Transverse colon (tissue), 4 donors: ENCODE measurements around the gene SLC19A1. TPM values are rescaled to one million over a fixed set of nuclear protein-coding genes. Genes with fewer than 3 reads are reported as not detected.

Experiments
- DNase-seq: peaks from one replicate; pipeline ENCODE4 v3.0.0-alpha.2; 2019
- H3K27ac ChIP-seq, 4 donors: fragments of 200-600 bp; sonication (generic); 2 replicates each; pipeline ENCODE4 v1.5.1; 2016 to 2018; ENCODE audit warnings: inconsistent platforms in 4 of 4
- H3K27me3 ChIP-seq: fragments of 200-600 bp; sonication (generic); 2 replicates; pipeline ENCODE4 v1.5.1; 2017; ENCODE audit warnings: inconsistent platforms
- H3K36me3 ChIP-seq, 4 donors: fragments of 200-600 bp; sonication (generic); 2 replicates each; pipeline ENCODE4 v1.5.1; 2017 to 2019; ENCODE audit warnings: inconsistent platforms in 4 of 4
- H3K4me1 ChIP-seq, 4 donors: fragments of 200-600 bp; sonication (generic); 2 replicates each; pipeline ENCODE4 v1.5.1; 2017 to 2020; ENCODE audit warnings: inconsistent platforms in 4 of 4
- H3K4me3 ChIP-seq, 4 donors: fragments of 200-600 bp; sonication (generic); 1 replicate in 1 of 4; 2 replicates in 3 of 4; pipeline versions ENCODE4 v1.5.1 to v1.6.1; 2017 to 2019; ENCODE audit warnings: inconsistent platforms in 4 of 4
- H3K9me3 ChIP-seq, 2 donors: fragments of 200-600 bp; sonication (generic); 2 replicates each; pipeline ENCODE4 v1.5.1; 2017 to 2019; ENCODE audit warnings: inconsistent platforms in 2 of 2
- EP300 ChIP-seq: sonication (generic); formaldehyde crosslinking; IDR thresholded peaks from one replicate; pipeline ENCODE4 v1.6.1; 2017; ENCODE audit warnings: antibody characterized with exemption, low read depth
- POLR2A ChIP-seq: fragments of 450-650 bp; IDR thresholded peaks from one replicate; pipeline ENCODE4 v1.6.1; 2016; ENCODE audit warnings: antibody characterized with exemption, mild to moderate bottlenecking, moderate library complexity
- POLR2AphosphoS5 ChIP-seq, 3 donors: sonication (generic); formaldehyde crosslinking; IDR thresholded peaks; one replicate each; pipeline ENCODE4 v1.6.1; 2016; ENCODE audit warnings: antibody characterized with exemption in 3 of 3
- WGBS, 2 donors: methylation state at CpG; one replicate each; pipeline ENCODE4 v1.1.5; 2018; ENCODE audit warnings: low coverage in 1 of 2; 5-methylcytosine and 5-hydroxymethylcytosine counted together
- in situ Hi-C, 4 donors: fragments of 200-750 bp; cut with MboI; loops; one replicate each; pipeline versions ENCODE4 v1.15.0 to v1.15.1; 2017; ENCODE audit warnings: low sequenced_read_pairs in 3 of 4, low pct_ligation_motif_present in 1 of 4, low pct_unique_long_range_greater_than_20kb in 1 of 4
- intact Hi-C: fragments of 100-400 bp; cut with DNase I; formaldehyde crosslinking; loops from one replicate; pipeline ENCODE4 v1.15.1; 2023; ENCODE audit warnings: low total_unique reads
- total RNA-seq, 4 donors: library from RNA; depleted of rRNA; stranded (reverse); fragments of >200 nt; gene quantifications; one replicate each; pipeline ENCODE4 v1.1.0, GENCODE V29; 2016
- TF ChIP-seq, protein P1 (sequence below), 5 experiments: fragments of 200-600 bp in 3 of 5; fragments of 450-650 bp in 2 of 5; sonication (generic) in 3 of 5; IDR thresholded peaks; 1 replicate in 2 of 5; 2 replicates in 3 of 5; pipeline ENCODE4 v1.5.1; 2016 to 2017; ENCODE audit warnings: antibody characterized with exemption in 5 of 5, inconsistent platforms in 3 of 5, mild to moderate bottlenecking in 2 of 5, moderate library complexity in 1 of 5

Gene SLC19A1
- total RNA-seq, 4 donors from 2014 or later: 8.3 to 24.1 (median 17.3) TPM

DNA sequence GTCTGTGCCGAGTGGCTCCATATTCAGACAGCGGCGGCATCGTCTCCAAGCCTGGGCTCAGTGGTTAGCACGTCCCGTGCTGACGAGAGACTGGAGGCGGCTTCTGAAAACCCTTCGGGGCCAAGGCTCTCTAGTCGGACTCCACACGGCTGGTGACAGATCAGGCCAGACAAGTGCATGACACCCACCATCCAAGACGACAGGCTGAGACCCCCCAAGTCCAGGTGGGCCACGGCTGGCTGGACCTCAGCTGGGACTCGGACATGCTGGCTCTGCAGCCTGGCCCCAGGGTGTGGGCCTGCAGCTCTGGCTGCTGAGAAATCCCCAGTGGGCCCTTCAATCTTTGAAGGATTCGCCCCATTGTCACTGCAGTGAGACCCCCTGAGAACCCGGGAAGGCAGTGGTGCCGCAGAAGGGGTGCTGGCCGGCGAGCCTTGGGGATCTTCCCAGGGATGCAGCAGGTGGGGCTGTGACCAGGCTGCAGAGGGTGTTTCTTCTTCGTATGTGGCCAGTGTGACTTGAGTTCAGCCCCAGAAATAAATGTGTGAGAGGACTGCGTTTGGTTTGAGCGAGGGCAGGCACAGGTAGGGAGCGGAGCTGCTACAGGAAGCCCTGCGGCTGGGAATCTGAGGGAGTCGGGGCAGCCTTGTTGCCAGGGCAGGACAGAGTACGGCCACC is 15.9 kb upstream of the SLC19A1 start:
- no peak overlapping the region for H3K4me3 ChIP-seq
- peaks cover 0 to 12% (median 7%) of the 10 kb centered on the region in 4 donors for H3K4me1 ChIP-seq
- in situ Hi-C loops (loop anchor here in 2 of 4 donors (5.0 to 25.0 kb wide), 2 partner anchors 39 to 254 kb away; no protein-coding TSS in a partner anchor), intact Hi-C loops (loop anchor here (10.0 kb wide), 1 partner anchor 267 kb away; no protein-coding TSS in a partner anchor)
- TF ChIP-seq EP300 (no peak), POLR2A (no peak), POLR2AphosphoS5 (IDR thresholded peaks at IDR 0.05) (no peak)
- TF ChIP-seq, protein P1, sequence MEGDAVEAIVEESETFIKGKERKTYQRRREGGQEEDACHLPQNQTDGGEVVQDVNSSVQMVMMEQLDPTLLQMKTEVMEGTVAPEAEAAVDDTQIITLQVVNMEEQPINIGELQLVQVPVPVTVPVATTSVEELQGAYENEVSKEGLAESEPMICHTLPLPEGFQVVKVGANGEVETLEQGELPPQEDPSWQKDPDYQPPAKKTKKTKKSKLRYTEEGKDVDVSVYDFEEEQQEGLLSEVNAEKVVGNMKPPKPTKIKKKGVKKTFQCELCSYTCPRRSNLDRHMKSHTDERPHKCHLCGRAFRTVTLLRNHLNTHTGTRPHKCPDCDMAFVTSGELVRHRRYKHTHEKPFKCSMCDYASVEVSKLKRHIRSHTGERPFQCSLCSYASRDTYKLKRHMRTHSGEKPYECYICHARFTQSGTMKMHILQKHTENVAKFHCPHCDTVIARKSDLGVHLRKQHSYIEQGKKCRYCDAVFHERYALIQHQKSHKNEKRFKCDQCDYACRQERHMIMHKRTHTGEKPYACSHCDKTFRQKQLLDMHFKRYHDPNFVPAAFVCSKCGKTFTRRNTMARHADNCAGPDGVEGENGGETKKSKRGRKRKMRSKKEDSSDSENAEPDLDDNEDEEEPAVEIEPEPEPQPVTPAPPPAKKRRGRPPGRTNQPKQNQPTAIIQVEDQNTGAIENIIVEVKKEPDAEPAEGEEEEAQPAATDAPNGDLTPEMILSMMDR (IDR thresholded peaks at IDR 0.05): no peak
- no peak for DNase-seq
- peaks cover 5% of the 10 kb centered on the region for H3K27me3 ChIP-seq
- H3K36me3 ChIP-seq: no peaks in the 10 kb centered on the region
- 92% methylated on average over 25 of the region's 26 CpGs; no CpG with 5 or more reads in 1 of the 2 donors for WGBS, 2 donors
- no peak overlapping the region for H3K27ac ChIP-seq
- no peaks in the 10 kb centered on the region for H3K9me3 ChIP-seq

DNA sequence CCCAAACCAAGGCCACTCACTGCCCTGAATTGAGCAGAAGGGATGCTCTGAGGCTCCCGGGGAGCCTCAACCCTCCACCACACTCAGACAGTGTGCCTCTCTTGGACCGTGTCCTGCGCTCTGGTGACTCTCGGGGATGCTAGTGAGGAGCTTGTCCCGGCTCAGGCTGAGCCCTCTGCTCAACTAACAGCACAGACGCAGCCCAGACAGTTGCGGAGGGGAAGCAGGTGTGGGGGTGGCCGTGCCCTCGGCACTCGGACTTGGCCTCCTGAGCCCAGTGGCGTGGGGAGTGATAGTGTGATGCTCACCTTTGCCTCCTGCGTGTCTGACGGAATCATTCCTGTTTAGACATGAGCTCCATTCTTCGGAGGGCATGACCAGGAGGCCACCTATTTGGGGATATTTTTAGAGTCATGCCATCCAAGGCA is 15.4 kb upstream of the SLC19A1 start:
- Histone ChIP-seq H3K27me3 (peaks cover 4% of the 10 kb centered on the region), H3K9me3 (no peaks in the 10 kb centered on the region), H3K36me3 (no peaks in the 10 kb centered on the region), H3K4me1 (peaks cover 0 to 12% (median 7%) of the 10 kb centered on the region in 4 donors), H3K27ac (no peak overlapping the region), H3K4me3 (no peak overlapping the region)
- intact Hi-C loops (loop anchor here (2.0 to 10.0 kb wide), 2 partner anchors 33 to 267 kb away; no protein-coding TSS in a partner anchor), in situ Hi-C loops (loop anchor here in 2 of 4 donors (5.0 to 25.0 kb wide), 2 partner anchors 40 to 255 kb away; no protein-coding TSS in a partner anchor)
- no peak for TF ChIP-seq EP300
- TF ChIP-seq, protein P1 (IDR thresholded peaks at IDR 0.05): no peak
- WGBS, 2 donors: 89% methylated on average over 14 of the region's 14 CpGs; no CpG with 5 or more reads in 1 of the 2 donors
- no peak for DNase-seq

DNA sequence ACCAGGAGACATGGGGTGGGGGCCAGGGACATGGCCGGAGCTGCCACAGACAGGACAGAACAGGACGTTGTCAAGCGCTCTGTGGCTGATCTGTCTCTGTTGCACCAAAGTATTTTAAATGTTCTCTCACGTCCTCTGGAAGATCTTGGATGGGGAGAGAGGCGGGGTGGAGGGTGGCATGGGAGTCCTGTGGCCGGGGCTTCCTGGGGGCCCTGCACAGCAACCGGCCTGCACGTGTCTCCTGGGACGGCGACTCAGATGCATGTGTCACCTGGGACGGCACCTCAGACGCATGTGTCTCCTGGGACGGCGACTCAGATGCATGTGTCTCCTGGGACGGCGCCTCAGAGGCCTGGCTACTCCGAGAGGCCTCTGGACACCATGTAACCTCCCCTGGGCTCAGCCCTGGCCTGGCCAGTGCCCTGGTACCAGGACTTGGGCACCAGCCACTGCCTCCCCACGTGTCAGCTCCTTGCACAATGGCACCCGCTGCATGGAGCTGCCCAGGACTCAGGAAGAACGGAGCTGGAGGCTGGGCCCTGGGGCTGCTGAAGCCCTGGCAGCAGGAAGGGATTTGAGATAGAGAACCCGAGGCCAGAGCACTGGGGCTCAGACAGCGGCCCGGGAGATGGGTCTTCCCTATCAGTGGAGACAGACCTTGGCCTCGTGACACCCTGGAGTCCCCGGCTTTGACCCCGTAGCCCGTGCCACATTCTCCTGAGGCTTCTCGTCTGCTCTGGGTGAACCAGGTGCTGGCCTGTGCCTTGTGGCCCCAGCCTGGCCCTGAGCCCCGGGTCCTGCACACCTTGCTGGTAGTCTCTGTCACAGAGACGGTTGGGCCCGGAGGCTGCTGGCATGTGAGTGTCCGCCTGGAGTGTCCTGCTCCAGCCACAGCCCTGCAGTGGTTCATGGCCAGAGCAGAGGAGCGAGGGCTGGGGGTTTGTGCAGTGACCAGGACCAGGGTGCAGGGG is 14.7 kb upstream of the SLC19A1 start:
- peaks cover 0 to 12% (median 7%) of the 10 kb centered on the region in 4 donors for H3K4me1 ChIP-seq
- peak overlapping the region in 2 of 4 donors; percentile 93 to 94 for H3K27ac ChIP-seq
- 85 to 100% methylated on average over 1 to 18 of the region's 33 CpGs for WGBS, 2 donors
- in situ Hi-C loops (loop anchor here in 2 of 4 donors (5.0 to 25.0 kb wide), 2 partner anchors 40 to 255 kb away; no protein-coding TSS in a partner anchor), intact Hi-C loops (loop anchor here (2.0 to 10.0 kb wide), 2 partner anchors 34 to 268 kb away; no protein-coding TSS in a partner anchor)
- no peaks in the 10 kb centered on the region for H3K9me3 ChIP-seq
- TF ChIP-seq POLR2A (no peak), EP300 (no peak), POLR2AphosphoS5 (IDR thresholded peaks at IDR 0.05) (no peak)
- TF ChIP-seq, protein P1 (IDR thresholded peaks at IDR 0.05): no peak
- no peak for DNase-seq
- H3K4me3 ChIP-seq: no peak overlapping the region
- H3K27me3 ChIP-seq: no peaks in the 10 kb centered on the region
- no peaks in the 10 kb centered on the region for H3K36me3 ChIP-seq
